GM04503 (cell line): ENCODE measurements around the gene STEAP3.
A peak's percentile ranks its signal among the peaks of the same experiment; 100 is the strongest.

ENCODE experiments used
- DNase-seq: peaks from one replicate; pipeline ENCODE4 v3.0.0-alpha.2; 2012; ENCODE audit warnings: low read depth

Gene STEAP3

GRCh38 chr2:119223521-119224390, at the start of gene STEAP3:
Gene STEAP3 (plus strand): TSS chr2:119223834. CDS start chr2:119231013, 7,179 bp downstream.
- no peak for DNase-seq

- no peak for DNase-seq
These were observed 49.2 kb upstream of the STEAP3 start for GRCh38 chr2:119174216-119174992.

GRCh38 chr2:119174993-119175347, 48.7 kb upstream of the STEAP3 start:
- no peak for DNase-seq

- no peak for DNase-seq
These were observed 48.1 kb upstream of the STEAP3 start for GRCh38 chr2:119175517-119175916.

- DNase-seq: no peak
These were observed 46.3 kb upstream of the STEAP3 start for GRCh38 chr2:119177171-119177837.

- DNase-seq: no peak
These were observed 45.8 kb upstream of the STEAP3 start for GRCh38 chr2:119177838-119178190.

GRCh38 chr2:119178776-119179175, 44.9 kb upstream of the STEAP3 start:
- no peak for DNase-seq

- DNase-seq: peak; percentile 19
These were observed 44.4 kb upstream of the STEAP3 start for GRCh38 chr2:119179202-119179601.

GRCh38 chr2:119179991-119180390, 43.6 kb upstream of the STEAP3 start:
- DNase-seq: no peak

- DNase-seq: no peak
These were observed 42.7 kb upstream of the STEAP3 start for GRCh38 chr2:119180892-119181291.

GRCh38 chr2:119181391-119181790, 42.2 kb upstream of the STEAP3 start:
- DNase-seq: no peak

- DNase-seq: no peak
These were observed 41.7 kb upstream of the STEAP3 start for GRCh38 chr2:119181791-119182445.

- no peak for DNase-seq
These were observed 39.1 kb upstream of the STEAP3 start for GRCh38 chr2:119184512-119184911.

- DNase-seq: no peak
These were observed 33.1 kb upstream of the STEAP3 start for GRCh38 chr2:119190321-119191111.

- DNase-seq: no peak
These were observed 30.7 kb upstream of the STEAP3 start for GRCh38 chr2:119192893-119193292.

- no peak for DNase-seq
These were observed 28.6 kb upstream of the STEAP3 start for GRCh38 chr2:119195001-119195400.

GRCh38 chr2:119195887-119196286, 27.7 kb upstream of the STEAP3 start:
- no peak for DNase-seq

- no peak for DNase-seq
These were observed 27.1 kb upstream of the STEAP3 start for GRCh38 chr2:119196301-119197125.

- no peak for DNase-seq
These were observed 26.6 kb upstream of the STEAP3 start for GRCh38 chr2:119197126-119197405.

GRCh38 chr2:119197529-119198239, 25.9 kb upstream of the STEAP3 start:
- DNase-seq: no peak
